GM12878 (cell line): Measurements from ENCODE around the gene PCSK5. TPM values are rescaled to one million over a fixed set of nuclear protein-coding genes. Genes with fewer than 3 reads are reported as not detected.

Source experiments
- ATAC-seq: fragments of 200-7000 bp; cut with Tn5 transposase; 3 replicates; pipeline ENCODE4 v1.9.1; 2020; ENCODE audit warnings: mild to moderate bottlenecking, moderate library complexity
- BruUV-seq: library from RNA; stranded (reverse); fragments of 400-500 nt; replicated peaks from 2 replicates; lab custom pipeline; 2021; lab: Mats Ljungman, UMichigan
- CTCF ChIA-PET: fragments of 300-600 bp; sonication (Branson Sonifier 250); formaldehyde crosslinking; extraction: SDS; loops from one replicate; lab custom pipeline; 2021; ENCODE audit warnings: inconsistent platforms; lab: Yijun Ruan, JAX
- POLR2A ChIA-PET: fragments of 350-600 bp; formaldehyde crosslinking; extraction: SDS; loops from one replicate; lab custom pipeline; 2021; ENCODE audit warnings: inconsistent platforms; lab: Charles Lee
- RAD21 ChIA-PET: fragments of 300-600 bp; sonication (Branson Sonifier 250); formaldehyde crosslinking; loops from one replicate; lab custom pipeline; 2023; ENCODE audit warnings: antibody characterized with exemption; ENCODE audit not compliant: unreplicated experiment; lab: Charles Lee
- SMC1A ChIA-PET: fragments of 300-600 bp; sonication (Branson Sonifier 250); formaldehyde crosslinking; loops from one replicate; lab custom pipeline; 2023; ENCODE audit not compliant: unreplicated experiment, uncharacterized antibody; lab: Charles Lee
- DNase-seq: peaks from one replicate; pipeline ENCODE4 v3.0.0-alpha.2; 2011; ENCODE audit warnings: low read depth, low spot score
- FAIRE-seq: peaks from 3 replicates; lab custom pipeline; 2011; peaks lifted over from hg19 to GRCh38; lab: Jason Lieb, UNC
- H2AFZ ChIP-seq: 2 replicates; pipeline ENCODE4 v1.6.0; 2011; ENCODE audit warnings: low read depth, low read length, control low read depth; ENCODE audit not compliant: control insufficient read depth
- H3K27ac ChIP-seq: 2 replicates; pipeline ENCODE4 v1.5.1; 2011; ENCODE audit warnings: control low read depth; ENCODE audit not compliant: control insufficient read depth, insufficient read depth
- H3K27me3 ChIP-seq, 2 experiments: replicated peaks in 1 of 2; 2 replicates each; pipeline versions ENCODE4 v1.6.0 to v1.6.1; 2011; ENCODE audit warnings: low read length in 1 of 2; ENCODE audit not compliant: control insufficient read depth in 2 of 2, insufficient read depth in 2 of 2
- H3K36me3 ChIP-seq, 2 experiments: 2 replicates each; pipeline ENCODE4 v1.5.1; 2011; ENCODE audit warnings: low read length in 1 of 2; ENCODE audit not compliant: control insufficient read depth in 2 of 2, insufficient read depth in 2 of 2
- H3K4me1 ChIP-seq: 2 replicates; pipeline ENCODE4 v1.6.1; 2011; ENCODE audit warnings: mild to moderate bottlenecking, low read length, moderate library complexity, mixed read lengths; ENCODE audit not compliant: control insufficient read depth, insufficient read depth
- H3K4me2 ChIP-seq: 2 replicates; pipeline ENCODE4 v1.6.0; 2011; ENCODE audit warnings: control low read depth; ENCODE audit not compliant: control insufficient read depth, insufficient read depth
- H3K4me3 ChIP-seq: fragments of 200-600 bp; sonication (generic); 2 replicates; pipeline ENCODE4 v1.5.1; 2016
- H3K79me2 ChIP-seq: 2 replicates; pipeline ENCODE4 v1.6.0; 2011; ENCODE audit warnings: low read length; ENCODE audit not compliant: control insufficient read depth, insufficient read depth
- H3K9ac ChIP-seq: 2 replicates; pipeline ENCODE4 v1.8.0; 2011; ENCODE audit warnings: low read length, control low read depth, mixed read lengths; ENCODE audit not compliant: control insufficient read depth, insufficient read depth
- H3K9me3 ChIP-seq: replicated peaks from 3 replicates; pipeline ENCODE4 v1.5.1; 2011; ENCODE audit warnings: mild to moderate bottlenecking, low read length; ENCODE audit not compliant: control insufficient read depth, insufficient read depth
- H4K20me1 ChIP-seq: 2 replicates; pipeline ENCODE4 v1.6.0; 2011; ENCODE audit not compliant: control insufficient read depth, insufficient read depth
- FOS ChIP-seq: IDR thresholded peaks from 3 replicates; pipeline ENCODE4 v1.6.1; 2011; ENCODE audit warnings: borderline replicate concordance; ENCODE audit not compliant: insufficient read length; ENCODE audit errors: extremely low read depth
- JUNB ChIP-seq: IDR thresholded peaks from 2 replicates; pipeline ENCODE4 v1.6.1; 2016; ENCODE audit warnings: antibody characterized with exemption, mild to moderate bottlenecking
- MYC ChIP-seq: IDR thresholded peaks from 2 replicates; pipeline ENCODE4 v1.6.1; 2011; ENCODE audit warnings: mild to moderate bottlenecking, low read length, moderate library complexity, inconsistent platforms; ENCODE audit not compliant: insufficient read depth, insufficient replicate concordance, insufficient read length, severe bottlenecking
- NFIC ChIP-seq: IDR thresholded peaks from 2 replicates; pipeline ENCODE4 v1.6.1; 2012; ENCODE audit warnings: low read depth, mild to moderate bottlenecking, inconsistent platforms, low read length, moderate library complexity
- NR2F1 ChIP-seq: fragments of 450-650 bp; conservative IDR thresholded peaks from 2 replicates; pipeline ENCODE4 v1.6.1; 2017; ENCODE audit warnings: mild to moderate bottlenecking
- RELB ChIP-seq: fragments of 450-650 bp; IDR thresholded peaks from 2 replicates; pipeline ENCODE4 v1.6.1; 2017; ENCODE audit warnings: low read depth, mild to moderate bottlenecking, moderate library complexity
- SUPT20H ChIP-seq: IDR thresholded peaks from 2 replicates; pipeline ENCODE4 v1.6.1; 2011; ENCODE audit warnings: low read depth, mild to moderate bottlenecking, low read length, moderate library complexity, borderline replicate concordance; ENCODE audit not compliant: control insufficient read depth
- ZSCAN29 ChIP-seq: fragments of 450-650 bp; IDR thresholded peaks from 2 replicates; pipeline ENCODE4 v1.6.1; 2017; ENCODE audit warnings: mild to moderate bottlenecking, moderate library complexity
- WGBS: methylation state at CpG from one replicate; pipeline ENCODE4 v1.1.6; 2016; ENCODE audit warnings: low lambda C conversion rate; ENCODE audit not compliant: insufficient replicate concordance, insufficient coverage; ENCODE audit errors: missing lambda C conversion rate; 5-methylcytosine and 5-hydroxymethylcytosine counted together
- in situ Hi-C: fragments of 300-500 bp; cut with MboI; formaldehyde crosslinking; loops from 9 replicates; pipeline ENCODE4 v1.14.3; 2018; ENCODE audit warnings: mixed read lengths
- intact Hi-C: fragments of 100-400 bp; cut with micrococcal nuclease; formaldehyde crosslinking; loops from one replicate; pipeline ENCODE4 v1.14.2; 2022; ENCODE audit not compliant: unreplicated experiment
- polyA plus RNA-seq, 11 experiments: library from polyadenylated mRNA; depleted of rRNA in 4 of 11; unstranded in 6 of 11; stranded (reverse) in 5 of 11; fragments of >200 nt; fragmentation: Nextera tagmentation in 4 of 11; fragmentation: Illumina TruSeq in 1 of 11; extraction: Ambion mirVana in 4 of 11; extraction: Trizol in 1 of 11; gene quantifications; 1 replicate in 1 of 11; 2 replicates in 10 of 11; pipeline versions ENCODE4 v1.2.1 to v1.2.3, GENCODE V29; 2011 to 2016; ENCODE audit warnings: inconsistent platforms in 2 of 11, missing spikeins in 2 of 11, low read depth in 1 of 11
- total RNA-seq, 4 experiments: library from RNA; depleted of rRNA in 3 of 4; stranded (reverse); fragments of >200 nt in 3 of 4; fragmentation: Illumina TruSeq in 1 of 4; extraction: Trizol in 1 of 4; gene quantifications; 2 replicates each; pipeline versions ENCODE4 v1.2.1 to v1.2.3, GENCODE V29; 2013 to 2021

The PCSK5 gene
- total and polyA plus RNA-seq, 10 of the 15 experiments (the other 5 are each of a cell fraction or from before 2014, with no cell fraction given): 0.01 to 0.13 (median 0.04) TPM; not detected in 3

DNA sequence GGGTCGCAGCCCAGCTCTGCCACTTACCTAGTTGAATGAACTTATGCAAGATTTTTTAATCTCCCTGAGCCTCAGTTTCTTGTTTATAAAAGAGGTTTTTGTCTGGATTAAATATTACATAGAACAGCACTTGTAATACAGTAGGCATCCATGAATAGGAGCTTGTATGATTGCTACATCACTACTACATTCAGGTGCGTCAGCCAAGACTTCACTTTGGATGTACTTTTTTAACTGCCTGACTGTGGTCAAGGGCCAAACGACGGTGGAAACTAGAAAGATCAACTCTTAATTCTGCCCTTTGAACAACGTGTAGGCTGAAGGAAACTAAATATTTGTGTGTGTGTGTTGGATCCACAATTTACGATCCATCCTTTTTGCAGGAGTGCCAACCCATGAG, 330.9 kb downstream of the PCSK5 start:
- Histone ChIP-seq H3K27ac (no peak overlapping the region), H3K27me3 (no peaks in the 10 kb centered on the region; a peak in 1 of 4 replicates), H4K20me1 (no peaks in the 10 kb centered on the region), H3K4me2 (no peak overlapping the region), H3K4me1 (no peaks in the 10 kb centered on the region), H3K79me2 (no peaks in the 10 kb centered on the region), H3K9me3 (no peaks in the 10 kb centered on the region), H3K36me3 (no peaks in the 10 kb centered on the region), H3K9ac (no peak overlapping the region), H3K4me3 (no peak overlapping the region), H2AFZ (no peak overlapping the region)
- intact Hi-C loops (no loop called here), in situ Hi-C loops (no loop called here)
- CTCF ChIA-PET: no interaction called here
- FAIRE-seq (no peak), ATAC-seq (no peak), DNase-seq (no peak)
- RAD21 ChIA-PET: no interaction called here
- TF ChIP-seq SUPT20H (no peak), RELB (no peak), FOS (no peak), ZSCAN29 (no peak), MYC (no peak), NR2F1 (no peak), NFIC (no peak), JUNB (no peak)
- 25% methylated on average over 6 of the region's 6 CpGs for WGBS
- SMC1A ChIA-PET: no interaction called here
- POLR2A ChIA-PET: no interaction called here
- no TSS peak for BruUV-seq
